GF-D8 (cell line): ENCODE measurements around the gene KATNA1.
"Not testable (repeated sequence)": the region's sequence is repeated elsewhere in the genome, so short reads cannot be mapped to it uniquely, and the experiment has no call there.

Experiments
- DNase-seq: peaks from one replicate; lab custom pipeline; 2025; lab: John Stamatoyannopoulos, UW

KATNA1 gene

DNA sequence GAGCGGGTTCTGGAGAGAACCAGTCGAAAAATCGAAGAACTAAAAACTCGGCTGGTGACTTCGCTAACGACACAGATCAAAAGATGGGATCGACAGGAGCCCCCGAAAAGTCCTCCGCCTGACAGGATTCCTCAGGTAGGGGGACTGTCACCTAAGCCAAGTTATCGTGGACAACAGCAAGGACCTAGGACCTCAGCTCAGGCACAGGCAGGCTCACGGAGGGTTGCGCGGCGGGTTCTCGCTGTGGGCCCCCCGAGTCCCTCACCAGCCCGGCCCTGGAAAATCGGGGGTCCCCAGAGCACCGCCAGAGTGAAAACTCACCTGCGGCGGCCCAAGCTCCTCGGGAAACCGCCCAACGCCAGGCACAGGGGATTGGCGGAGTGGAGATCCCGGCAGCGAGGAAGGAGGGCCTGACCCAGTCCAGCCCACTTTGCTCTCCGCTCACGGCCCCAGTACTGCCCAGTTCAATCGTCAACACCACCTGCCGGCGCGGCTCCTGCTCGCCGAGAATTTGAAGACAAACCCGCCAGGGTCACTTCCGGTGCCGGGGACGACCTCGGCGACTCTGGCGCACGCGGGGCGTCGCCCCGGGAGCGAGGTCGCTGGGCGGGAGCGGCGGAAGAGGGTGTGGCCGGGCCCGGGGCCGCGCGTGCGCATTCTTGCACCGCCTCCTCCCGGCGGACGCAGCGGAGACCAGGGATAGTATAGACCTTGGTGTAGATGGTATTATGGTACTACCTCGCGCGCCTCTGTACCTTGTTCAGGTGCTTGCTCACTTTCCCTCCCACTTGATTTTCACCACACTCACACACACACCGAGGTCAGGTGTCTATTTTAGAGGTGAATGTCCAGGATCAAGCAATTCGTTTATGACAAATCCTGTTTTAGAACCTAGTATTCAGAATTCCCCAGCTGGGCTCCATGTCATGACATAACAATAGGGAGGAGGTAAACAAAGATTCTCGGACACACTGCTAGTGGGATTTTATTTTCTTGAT, at the start of gene KATNA1:
Gene KATNA1, minus strand, starts transcription at position 567 of the 998 bp plus-strand sequence. CDS start 10,167 bp downstream, outside the sequence.
- DNase-seq: peak; percentile 59

DNA sequence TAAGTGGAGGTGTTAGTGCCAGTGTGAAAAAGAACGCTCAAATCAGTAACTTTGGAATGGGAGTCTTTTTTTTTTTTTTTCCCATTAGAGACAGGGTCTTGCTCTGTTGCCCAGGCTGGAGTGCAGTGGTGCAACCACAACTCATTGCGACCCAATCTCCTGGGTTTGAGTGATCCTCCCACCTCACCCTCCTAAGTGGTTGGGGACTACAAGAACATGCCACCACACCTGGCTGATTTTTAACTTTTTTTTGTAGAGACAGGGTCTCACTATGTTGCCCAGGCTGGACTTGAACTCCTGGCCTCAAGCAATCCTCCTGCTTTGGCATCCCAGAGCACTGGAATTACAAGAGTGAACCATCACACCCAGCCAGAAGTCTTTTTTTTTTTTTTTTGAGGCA, 49.7 kb upstream of the KATNA1 start:
- no peak for DNase-seq

DNA sequence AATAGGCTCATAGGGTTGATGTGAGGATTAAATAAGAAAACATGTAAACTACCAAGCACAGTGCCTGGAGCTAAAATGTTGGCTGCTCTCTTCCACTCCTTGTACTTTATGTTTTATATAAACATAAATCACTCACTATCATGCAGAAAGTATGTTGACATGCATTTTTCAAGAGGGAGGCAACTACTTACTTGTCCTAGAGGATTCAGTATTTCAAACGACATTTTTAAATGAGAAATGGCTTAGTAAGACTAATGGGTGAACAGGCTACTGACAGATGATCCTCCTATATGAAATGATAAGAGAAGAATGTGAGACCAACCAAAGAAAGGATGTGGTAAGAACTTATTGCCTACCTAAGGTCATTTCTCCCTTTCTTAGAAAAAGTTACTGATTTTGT, 48.4 kb upstream of the KATNA1 start:
- no peak for DNase-seq

DNA sequence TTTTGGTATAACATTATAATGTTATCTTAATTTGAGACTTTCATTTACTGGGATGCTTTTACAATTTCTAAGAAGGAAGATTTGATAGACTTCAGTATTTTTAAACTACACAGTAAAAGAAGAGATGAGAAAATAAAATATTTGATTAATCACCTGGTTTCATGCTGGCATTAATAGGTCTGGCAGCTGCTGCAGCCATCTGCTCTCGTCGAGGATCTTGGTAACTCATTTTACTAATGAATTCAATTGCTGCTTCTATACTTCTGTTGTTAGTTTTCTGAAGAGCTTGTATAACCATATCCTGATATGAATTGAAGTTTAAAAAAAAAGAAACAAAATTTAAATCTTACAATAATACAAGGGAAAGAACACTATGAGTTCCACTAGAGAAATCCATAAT, 46.4 kb upstream of the KATNA1 start:
- DNase-seq: no peak

DNA sequence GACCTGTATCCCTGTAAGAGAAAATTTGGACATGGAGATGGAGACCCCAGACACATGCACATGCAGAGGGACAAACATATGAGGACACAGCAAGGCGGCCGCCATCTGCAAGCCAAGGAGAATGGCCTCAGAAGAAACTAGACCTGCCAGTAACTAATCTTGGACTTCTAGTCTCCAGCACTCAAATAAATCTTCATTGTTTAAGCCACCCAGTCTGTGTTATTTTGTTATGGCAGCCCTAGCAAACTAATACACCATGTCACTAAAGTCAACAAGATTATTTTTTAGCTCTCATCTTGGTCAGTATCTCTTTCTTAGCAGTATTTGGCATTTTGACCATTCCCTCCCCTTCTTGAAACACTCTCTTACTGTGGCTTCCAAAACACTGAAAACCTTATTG, 42.7 kb upstream of the KATNA1 start:
- no peak for DNase-seq

DNA sequence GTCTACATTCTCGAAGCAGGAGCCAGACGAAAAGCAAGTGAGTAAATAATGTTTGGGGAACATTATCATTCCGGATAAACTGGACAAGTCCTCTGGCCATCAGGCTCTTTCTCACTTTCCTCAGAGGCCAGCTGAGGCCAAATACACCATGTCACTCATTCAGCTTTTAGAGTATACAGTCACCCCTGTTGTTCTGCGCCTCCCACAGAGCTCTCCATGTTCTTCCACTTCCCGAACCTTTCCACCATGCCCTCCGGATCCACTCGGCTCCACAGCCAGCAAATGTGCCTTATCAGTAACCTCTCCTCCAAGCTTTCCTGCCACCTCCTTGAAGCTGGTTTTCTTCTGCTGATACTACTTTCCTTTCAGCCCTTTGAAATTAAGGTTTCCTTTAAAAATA, 37.7 kb upstream of the KATNA1 start:
- no peak for DNase-seq

DNA sequence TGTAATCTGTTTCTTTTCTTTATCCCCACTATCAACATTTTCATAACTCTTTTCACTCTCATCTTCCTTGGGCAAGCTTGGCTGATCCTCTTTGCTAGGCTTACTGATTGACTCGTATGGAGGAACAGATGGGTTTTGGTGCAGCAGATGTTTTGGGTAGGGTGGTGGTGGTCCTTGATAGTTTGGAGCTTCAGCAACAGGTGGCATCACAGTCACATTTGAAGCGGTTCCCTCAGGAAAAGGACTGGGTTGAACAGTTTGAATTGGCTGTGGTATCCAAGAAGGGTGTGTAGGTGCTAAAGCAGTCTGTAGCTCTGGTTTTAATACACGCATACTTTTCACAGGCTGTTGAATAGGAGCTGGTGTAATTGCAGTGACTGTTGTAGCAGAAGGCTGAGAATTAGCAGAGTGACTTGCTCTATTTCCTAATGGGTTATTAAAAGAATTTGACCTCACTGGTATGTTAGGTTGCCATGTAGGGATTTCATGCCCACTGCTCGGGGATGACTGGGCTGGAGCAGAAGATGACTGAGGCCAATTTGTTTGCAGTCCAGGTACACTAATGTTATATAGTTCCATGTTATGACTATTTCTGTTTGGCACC, 34.8 kb upstream of the KATNA1 start:
- DNase-seq: no peak

DNA sequence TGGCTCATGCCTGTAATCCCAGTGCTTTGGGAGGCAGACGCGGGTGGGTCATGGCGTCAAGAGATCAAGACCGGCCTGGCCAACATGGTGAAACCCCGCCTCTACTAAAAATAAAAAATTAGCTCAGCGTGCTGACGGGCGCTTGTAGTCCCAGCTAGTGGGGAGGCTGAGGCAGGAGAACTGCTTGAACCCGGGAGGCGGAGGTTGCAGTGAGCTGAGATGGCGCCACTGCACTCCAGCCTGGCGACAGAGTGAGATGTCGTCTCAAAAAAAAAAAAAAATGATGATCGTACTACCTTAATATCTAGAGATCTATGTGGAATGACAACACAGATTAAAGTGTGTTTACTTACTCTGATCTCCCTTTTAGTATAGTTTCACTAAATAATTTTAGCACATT, 33.3 kb upstream of the KATNA1 start:
- not testable (repeated sequence) for DNase-seq

DNA sequence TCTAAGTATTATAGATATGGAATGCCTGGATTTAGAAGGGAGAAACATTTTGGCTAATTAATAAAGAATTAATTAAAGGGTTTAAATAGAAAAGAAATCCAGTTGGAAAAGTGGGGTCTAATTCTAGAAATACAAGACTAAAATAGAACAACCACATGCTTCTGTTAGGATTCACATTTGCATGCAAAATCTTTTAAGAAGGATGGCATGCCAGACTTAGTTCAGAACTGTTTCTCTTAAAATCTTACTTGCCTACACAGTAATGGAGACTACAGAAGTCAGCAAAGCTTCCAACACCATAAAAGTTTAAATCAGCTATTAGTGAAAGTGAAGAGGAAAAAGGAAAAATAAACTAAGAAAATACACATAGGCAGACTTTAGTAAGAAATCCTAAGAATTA, 32.7 kb upstream of the KATNA1 start:
- DNase-seq: no peak

DNA sequence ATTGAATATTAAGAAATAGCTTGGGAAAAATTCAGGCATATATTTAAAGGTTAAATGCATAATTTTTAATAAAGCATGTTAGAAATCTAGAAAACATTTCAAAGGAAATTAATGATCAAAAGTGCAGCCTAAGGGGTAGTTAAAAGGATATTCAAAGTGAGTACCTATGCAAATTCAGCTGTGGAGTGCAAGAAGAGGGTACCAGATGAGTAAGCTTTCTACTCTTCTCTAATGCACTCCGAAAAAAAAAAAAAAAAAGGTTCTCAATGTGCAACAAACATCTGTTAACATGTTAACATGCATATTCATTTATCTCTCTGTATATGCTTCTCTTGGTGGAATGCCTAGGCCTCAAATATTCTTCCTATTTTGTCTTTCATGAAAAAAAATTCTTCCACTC, 32.0 kb upstream of the KATNA1 start:
- DNase-seq: no peak

DNA sequence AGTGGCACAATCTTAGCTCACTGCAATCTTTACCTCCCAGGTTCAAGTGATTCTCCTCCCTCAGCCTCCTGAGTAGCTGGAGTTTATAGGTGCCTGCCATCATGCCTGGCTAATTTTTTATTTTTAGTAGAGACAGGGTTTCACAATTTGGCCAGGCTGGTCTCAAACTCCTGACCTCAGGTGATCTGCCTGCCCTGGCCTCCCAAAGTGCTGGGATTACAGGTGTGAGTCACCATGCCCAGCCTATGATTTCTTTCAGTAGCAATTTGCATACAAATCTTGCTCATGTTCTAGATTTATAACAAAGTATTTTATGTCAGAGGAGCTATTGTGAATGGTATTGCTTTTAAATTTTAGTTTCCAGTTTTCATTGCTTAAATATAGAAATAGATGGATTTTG, 23.8 kb upstream of the KATNA1 start:
- DNase-seq: not testable (repeated sequence)

DNA sequence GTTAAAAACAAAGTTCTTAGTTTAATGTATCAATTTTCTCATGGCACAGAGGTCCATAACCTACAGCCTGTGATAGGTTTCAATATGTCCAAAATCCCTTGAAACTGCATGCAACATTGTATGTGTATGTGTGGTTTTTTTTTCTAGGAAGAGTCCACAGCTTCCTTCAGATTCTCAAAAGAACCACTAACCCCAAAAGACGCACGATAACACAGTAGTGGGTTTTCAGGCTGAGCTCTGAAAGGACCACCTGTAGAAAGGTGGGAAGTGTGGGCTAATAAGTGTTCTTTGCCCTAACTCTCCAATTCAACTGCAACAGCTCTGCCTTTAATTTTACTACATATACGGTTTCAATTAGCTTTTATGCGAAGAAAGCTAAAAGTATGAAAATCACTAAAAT, 11.5 kb upstream of the KATNA1 start:
- no peak for DNase-seq

DNA sequence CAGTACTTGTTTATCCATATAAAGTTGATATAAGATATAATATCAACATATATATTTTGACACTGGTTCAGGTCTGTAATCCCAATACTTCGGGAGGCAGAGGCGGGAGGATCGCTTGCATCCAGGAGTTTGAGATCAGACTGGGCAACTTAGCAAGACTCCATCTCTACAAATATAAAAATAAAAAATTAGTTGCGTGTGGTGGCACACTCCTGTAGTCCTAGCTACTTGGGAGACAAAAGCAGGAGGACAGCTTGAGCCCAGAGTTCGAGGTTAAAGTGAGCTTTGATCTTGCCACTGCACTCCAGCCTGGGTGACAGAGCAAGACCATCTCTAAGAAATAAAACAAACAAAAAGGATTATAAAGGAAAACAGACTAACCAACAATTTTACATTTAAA, 8.9 kb upstream of the KATNA1 start:
- no peak for DNase-seq

DNA sequence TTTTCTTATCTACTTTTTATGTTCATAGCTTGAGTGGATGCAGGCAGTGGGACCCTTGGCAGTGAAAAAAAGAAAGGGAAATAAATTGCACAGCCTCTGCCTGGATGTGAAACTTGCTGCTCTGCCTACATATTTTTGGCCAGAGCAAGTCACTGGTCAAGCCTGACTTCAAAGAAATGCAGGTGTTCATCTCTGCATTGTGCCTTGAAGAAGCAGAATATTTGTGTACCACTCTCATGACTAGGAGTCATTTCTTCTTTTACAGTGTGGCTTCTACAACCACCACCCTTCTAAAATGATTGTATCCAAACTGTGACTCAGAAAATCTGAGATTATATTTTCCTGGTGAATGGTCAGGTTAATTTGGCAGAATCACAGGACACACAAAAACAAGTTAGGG, 2.5 kb upstream of the KATNA1 start:
- no peak for DNase-seq

DNA sequence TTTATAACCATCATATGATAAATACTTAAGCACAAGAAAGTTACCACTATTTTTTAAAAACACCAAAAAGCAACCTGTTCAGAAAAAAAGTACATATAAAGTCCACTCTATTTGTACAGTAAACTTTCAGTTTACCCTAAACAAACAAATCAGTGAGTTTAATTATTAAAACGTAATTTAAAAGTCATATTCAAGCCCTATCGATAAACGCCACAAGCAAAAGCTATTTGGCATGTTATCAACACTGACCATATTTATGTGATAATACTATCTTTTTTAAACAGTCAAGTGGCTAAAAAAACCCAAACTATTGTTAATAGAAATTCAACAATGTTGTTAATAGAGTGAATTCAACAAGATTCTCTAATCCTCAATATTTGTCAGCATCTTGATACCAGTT, 1.9 kb downstream of the KATNA1 start:
- no peak for DNase-seq

DNA sequence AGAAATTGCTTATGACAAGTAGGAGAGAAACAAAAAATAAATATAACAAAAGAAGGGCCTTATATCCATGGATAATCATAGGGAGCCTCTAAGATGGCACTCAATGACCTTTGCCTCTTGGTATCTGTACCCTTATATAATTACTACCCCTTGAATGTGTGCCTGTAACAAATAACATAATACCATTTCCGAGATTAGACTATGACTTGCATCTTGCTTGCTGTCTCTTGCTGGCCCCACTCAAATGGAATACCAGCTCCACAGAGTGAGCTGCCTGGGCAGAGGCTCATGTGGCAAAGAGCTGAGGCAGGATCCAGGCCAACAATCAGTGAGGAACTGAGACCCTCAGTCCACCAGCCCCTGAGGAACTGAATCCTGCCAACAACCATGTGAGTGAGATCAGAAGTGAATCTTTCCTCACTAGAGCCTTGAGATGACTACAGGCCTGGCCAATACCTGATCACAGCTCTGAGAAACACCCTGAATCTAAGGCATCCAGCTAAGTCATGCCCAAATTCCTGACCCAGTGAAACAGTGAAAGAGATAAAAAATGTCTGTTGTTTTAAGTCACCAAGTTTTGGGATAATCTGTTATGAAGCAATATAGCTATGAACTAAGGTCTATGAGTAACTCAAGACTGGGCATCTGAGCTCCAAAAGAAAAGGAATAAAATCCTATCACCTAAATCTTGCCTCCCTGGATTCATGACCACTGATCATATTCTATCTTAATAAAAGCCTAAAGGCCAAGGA, 5.5 kb downstream of the KATNA1 start:
- no peak for DNase-seq

DNA sequence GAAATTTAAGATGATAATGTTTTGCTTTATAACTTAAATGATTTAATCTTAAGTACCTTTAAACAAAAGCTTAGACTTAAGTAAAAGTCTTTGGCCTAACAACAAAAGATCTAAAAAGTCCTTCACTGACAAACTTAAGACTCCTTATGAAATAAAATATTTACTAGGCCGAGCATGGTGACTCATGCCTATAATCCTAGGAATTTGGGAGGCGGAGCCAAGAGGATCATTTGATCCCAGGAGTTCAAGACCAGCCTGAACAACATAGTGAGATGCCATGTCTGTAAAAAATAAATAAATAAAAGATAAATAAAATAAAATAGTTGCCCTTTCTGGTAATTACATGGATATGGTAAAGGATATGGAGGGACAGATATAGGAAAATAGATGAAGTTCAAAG, 12.4 kb downstream of the KATNA1 start:
- DNase-seq: no peak

DNA sequence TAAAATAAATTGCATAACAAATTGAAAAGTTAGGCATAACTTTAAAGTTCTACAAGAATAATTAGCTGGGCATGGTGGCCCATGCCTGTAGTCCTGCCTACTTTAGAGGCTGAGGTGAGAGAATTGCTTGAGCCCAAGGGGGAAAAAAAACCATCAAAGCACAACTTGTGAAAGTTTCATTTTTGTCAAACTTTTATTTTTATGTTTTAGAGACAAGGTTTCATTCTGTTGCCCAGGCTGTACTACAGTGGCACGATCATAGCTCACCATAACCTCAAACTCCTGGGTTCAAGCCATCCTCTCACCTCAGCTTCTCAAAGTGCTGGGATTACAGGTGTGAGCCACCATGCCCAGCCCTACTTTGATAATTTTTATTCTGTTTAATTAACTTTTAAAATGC, 14.2 kb downstream of the KATNA1 start:
- DNase-seq: no peak

DNA sequence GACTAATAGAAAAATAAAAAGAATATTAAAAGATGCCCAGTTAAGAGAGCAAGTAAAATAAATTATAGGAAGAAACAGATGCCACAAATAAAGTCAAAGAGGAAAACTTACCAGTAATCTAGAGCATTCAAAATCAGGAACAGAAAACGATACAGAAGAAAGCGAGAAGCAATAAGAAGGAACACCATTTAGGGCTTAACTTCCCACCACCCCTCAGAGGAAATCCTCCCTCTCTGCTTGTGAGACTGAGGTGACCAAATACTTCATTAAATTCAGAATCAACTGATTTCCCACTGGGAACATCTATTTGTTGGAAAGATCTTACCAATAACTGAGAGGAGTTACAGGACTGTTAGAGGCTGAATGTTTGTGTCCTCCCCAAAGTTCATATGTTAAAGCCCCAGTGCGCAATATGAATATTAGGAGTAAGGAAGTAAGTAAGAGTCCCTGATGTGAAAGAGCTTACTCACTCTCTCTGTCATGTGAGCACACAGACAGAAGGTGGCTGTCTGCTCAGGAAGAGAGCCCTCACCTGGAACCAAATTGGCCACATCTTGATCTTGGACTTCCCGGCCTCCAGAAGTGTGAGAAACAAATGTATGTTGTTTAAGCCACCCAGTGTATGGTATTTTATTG, 19.5 kb downstream of the KATNA1 start:
- DNase-seq: no peak

DNA sequence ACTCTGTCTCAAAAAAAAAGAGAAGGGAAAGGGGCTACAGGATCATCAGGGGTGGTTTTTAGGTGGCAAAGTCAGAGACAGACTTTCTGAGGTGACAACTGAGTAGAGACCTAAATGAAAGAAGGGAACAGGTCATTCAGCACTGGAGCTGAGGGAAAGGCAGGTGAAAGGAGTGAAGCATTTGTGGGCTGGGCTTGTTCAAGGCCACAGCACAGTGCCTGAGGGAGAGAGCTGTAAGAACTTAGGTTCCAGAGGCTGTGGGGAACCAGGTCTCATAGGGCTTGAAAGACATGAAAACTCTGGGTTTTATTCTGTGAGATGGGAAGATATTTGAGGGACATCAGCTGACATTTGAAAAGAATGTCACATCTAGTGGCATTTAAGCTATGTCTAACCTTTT, 20.8 kb downstream of the KATNA1 start:
- DNase-seq: no peak

DNA sequence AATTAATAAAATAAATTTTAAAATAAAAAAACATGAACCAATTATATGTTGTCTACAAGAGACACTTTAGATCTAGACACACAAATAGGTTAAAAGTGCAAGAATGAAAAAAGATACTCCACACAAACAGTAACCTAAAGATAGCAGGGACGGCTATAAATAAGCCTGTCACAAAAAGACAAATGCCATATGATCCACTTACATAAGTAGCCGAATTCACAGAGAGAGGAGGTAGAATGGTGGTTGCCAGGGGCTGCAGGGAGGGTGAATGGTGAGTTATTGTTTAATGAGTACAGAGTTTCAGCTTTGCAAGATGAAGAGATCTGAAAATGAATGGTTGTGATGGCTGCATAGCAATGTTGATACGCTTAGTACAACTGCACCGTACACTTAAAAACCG, 32.7 kb downstream of the KATNA1 start:
- DNase-seq: no peak

DNA sequence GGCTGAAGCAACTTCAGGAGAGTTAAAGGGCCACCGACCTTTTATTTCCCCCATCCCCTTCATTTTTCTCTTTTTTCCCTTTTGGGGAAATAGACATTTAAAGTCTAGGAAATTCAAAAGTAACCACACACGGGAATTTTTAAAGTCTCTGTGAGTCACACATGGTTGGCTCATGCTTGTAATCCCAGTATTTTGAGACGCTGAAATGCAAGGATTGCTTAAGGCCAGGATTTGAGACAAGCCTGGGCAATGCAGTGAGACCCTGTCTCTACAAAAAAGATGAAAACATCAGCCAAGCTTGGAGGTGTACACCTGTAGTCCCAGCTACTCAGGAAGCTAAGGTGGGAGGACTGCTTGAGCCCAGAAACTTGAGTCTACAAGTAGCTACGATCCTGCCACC, 34.2 kb downstream of the KATNA1 start:
- no peak for DNase-seq
